ENCODE measurements around the gene OBP2A. TPM values are rescaled to one million over a fixed set of nuclear protein-coding genes. Genes with fewer than 3 reads are reported as not detected.
A peak's percentile ranks its signal among the peaks of the same experiment; 100 is the strongest.

The OBP2A gene
- total RNA-seq, 4 donors from 2014 or later, result not detected

DNA sequence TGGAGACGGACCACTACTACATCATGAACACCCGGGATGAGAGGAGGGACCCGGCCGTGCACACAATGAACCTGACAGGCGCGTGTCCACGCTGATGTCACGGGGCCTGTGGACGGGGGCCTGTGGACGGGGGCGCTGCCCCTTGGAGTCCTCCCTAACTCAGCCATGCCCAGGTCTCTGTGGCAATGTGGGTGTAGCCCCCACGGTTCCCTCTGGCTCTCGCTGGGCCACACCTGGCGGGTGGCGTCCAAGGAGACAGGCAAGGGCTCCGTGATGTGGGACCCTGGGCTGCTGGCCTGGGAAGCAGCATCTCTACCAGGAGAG is 37.7 kb downstream of the OBP2A start:
- Histone ChIP-seq H3K27me3 (no peaks in the 10 kb centered on the region), H3K4me3 (no peak overlapping the region), H3K36me3 (no peaks in the 10 kb centered on the region), H3K4me1 (no peaks in the 10 kb centered on the region), H3K27ac (no peak overlapping the region), H3K9me3 (no peaks in the 10 kb centered on the region)
- peak in 1 of 3 donors; percentile 31 for DNase-seq
- TF ChIP-seq, protein P1, sequence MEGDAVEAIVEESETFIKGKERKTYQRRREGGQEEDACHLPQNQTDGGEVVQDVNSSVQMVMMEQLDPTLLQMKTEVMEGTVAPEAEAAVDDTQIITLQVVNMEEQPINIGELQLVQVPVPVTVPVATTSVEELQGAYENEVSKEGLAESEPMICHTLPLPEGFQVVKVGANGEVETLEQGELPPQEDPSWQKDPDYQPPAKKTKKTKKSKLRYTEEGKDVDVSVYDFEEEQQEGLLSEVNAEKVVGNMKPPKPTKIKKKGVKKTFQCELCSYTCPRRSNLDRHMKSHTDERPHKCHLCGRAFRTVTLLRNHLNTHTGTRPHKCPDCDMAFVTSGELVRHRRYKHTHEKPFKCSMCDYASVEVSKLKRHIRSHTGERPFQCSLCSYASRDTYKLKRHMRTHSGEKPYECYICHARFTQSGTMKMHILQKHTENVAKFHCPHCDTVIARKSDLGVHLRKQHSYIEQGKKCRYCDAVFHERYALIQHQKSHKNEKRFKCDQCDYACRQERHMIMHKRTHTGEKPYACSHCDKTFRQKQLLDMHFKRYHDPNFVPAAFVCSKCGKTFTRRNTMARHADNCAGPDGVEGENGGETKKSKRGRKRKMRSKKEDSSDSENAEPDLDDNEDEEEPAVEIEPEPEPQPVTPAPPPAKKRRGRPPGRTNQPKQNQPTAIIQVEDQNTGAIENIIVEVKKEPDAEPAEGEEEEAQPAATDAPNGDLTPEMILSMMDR (IDR thresholded peaks at IDR 0.05), result no peak
- TF ChIP-seq POLR2A (IDR thresholded peaks at IDR 0.05), result no peak

DNA sequence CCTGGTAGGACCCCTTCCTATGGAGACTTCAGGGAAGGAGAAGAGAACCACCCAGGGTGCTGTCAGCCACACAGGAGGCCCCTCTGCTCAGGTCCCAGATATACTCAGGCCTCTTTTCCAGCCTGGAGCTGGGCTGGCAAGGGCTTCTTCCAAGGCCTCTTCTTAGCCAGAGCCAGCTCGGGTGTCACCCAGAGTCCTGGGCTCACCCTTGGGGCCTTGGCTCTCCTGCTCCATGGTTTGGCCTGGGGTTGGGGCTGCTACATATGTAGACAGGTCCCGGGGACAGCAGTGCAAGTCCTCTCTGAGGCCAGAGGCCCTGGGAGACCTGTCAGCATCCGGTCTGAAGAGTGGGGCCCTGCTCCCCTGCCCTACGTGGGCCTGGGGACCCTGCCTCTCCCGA is 38.4 kb downstream of the OBP2A start:
- DNase-seq, result peak in 1 of 3 donors; percentile 29
- no peak for TF ChIP-seq POLR2A (IDR thresholded peaks at IDR 0.05)
- TF ChIP-seq, protein P1 (IDR thresholded peaks at IDR 0.05), result no peak
- no peaks in the 10 kb centered on the region for H3K27me3 ChIP-seq

DNA sequence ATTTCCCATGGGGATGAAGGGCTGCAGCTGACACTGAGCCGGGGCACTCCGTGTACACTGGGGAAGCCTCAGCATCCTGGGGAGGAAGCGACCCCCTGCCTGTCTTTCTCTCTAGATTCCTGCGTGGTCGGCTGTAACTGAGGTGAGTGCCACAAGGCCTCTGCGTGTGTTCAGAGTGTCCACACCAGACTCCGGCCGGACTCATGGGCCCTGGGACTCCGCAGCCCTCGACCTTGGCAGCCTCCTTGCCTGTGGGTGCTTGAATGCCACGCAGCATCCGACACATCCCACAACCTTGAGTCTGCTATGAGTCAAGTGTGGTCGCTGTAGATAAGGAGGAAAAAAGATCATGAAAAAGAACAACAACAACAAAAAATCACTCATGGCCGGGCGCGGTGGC is 39.0 kb downstream of the OBP2A start:
- no peak overlapping the region for H3K4me3 ChIP-seq
- no peaks in the 10 kb centered on the region for H3K4me1 ChIP-seq
- no peaks in the 10 kb centered on the region for H3K9me3 ChIP-seq
- H3K27me3 ChIP-seq, result no peaks in the 10 kb centered on the region
- H3K27ac ChIP-seq, result no peak overlapping the region
- TF ChIP-seq, protein P1 (IDR thresholded peaks at IDR 0.05), result no peak
- no peak for TF ChIP-seq POLR2A (IDR thresholded peaks at IDR 0.05)
- DNase-seq, result peak in 1 of 3 donors; percentile 19
- no peaks in the 10 kb centered on the region for H3K36me3 ChIP-seq

More for the DNA sequence above, 38.4 kb downstream of the OBP2A start:
- no peaks in the 10 kb centered on the region for H3K4me1 ChIP-seq
- H3K36me3 ChIP-seq, result no peaks in the 10 kb centered on the region
- no peak overlapping the region for H3K4me3 ChIP-seq
- H3K27ac ChIP-seq, result no peak overlapping the region
- no peaks in the 10 kb centered on the region for H3K9me3 ChIP-seq

DNA sequence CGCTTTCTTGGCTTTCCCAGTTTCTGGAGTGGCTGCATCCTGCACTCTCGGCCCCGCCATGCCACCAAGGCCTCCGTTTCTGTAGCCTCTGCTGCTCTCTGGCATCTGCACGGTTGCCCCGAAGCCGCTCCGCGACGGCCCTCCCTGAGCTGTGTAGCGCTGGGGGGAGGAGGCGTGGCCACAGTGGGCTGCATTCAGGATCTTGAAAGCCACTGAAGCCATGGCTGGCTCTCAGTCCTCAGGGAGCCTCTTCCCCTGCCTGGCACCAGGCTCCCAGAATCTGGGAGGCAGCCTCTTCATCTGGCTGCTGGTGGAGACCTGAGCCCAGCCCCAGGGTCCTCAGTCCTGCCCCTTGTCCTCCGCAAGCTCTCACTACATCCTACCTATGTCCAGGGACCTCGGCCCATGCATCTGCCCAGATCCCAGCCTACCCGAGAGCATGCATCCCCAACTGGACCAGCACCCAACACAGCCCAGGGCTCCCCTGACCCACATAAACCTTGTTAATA is 40.7 kb downstream of the OBP2A start:
- DNase-seq, result peak in 1 of 3 donors; percentile 34
- Histone ChIP-seq H3K27me3 (no peaks in the 10 kb centered on the region), H3K27ac (no peak overlapping the region), H3K4me3 (no peak overlapping the region), H3K9me3 (no peaks in the 10 kb centered on the region), H3K36me3 (no peaks in the 10 kb centered on the region), H3K4me1 (no peaks in the 10 kb centered on the region)
- TF ChIP-seq, protein P1 (IDR thresholded peaks at IDR 0.05), result no peak

DNA sequence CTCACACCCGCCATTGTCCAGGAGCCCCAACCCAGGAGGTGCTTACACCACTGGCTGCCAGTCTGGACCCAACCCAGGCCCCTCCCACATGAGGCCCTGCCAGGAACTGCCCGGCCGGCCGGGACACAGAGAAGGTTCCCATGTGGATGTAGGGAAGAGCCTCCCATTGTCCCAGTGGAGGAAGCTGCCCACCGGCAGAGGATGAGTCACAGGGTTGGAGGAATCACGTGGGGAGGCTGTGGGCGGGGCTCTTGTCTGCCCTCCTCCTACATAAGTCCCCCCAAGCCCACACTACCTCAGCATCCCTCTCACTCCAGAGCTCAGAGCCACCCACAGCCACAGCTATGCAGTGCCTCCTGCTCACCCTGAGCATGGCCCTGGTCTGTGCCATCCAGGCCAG is 41.7 kb downstream of the OBP2A start:
- H3K27ac ChIP-seq, result no peak overlapping the region
- H3K4me3 ChIP-seq, result no peak overlapping the region
- no peak for DNase-seq
- TF ChIP-seq POLR2A (IDR thresholded peaks at IDR 0.05), result no peak
- TF ChIP-seq, protein P1 (IDR thresholded peaks at IDR 0.05), result no peak
- H3K27me3 ChIP-seq, result no peaks in the 10 kb centered on the region
- no peaks in the 10 kb centered on the region for H3K9me3 ChIP-seq
- no peaks in the 10 kb centered on the region for H3K4me1 ChIP-seq
- H3K36me3 ChIP-seq, result no peaks in the 10 kb centered on the region

DNA sequence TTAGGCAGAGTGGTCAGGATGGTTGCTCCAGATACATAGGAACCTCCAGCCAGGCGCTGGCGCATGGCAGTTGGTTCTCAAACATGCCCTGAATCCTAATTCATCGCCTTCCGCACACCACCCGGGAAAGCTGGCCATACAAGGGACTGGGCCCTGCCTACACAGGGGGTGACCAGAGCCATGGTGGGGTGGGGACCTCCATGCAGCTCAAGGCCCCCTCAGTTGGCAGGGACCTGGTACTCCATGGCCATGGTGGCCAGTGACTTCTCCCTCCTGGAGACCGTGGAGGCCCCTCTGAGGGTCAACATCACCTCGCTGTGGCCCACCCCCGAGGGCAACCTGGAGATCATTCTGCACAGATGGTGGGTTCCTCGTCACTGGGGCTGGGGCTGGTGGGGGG is 42.4 kb downstream of the OBP2A start:
- H3K27ac ChIP-seq, result no peak overlapping the region
- TF ChIP-seq, protein P1 (IDR thresholded peaks at IDR 0.05), result no peak
- no peak for TF ChIP-seq POLR2A (IDR thresholded peaks at IDR 0.05)
- peak in 1 of 3 donors; percentile 17 for DNase-seq

More for the DNA sequence above, 42.4 kb downstream of the OBP2A start:
- Histone ChIP-seq H3K4me1 (no peaks in the 10 kb centered on the region), H3K36me3 (no peaks in the 10 kb centered on the region), H3K27me3 (no peaks in the 10 kb centered on the region), H3K4me3 (no peak overlapping the region), H3K9me3 (no peaks in the 10 kb centered on the region)

Measured in Peyer's patch (tissue), 4 donors.